Parathyroid adenoma (tissue), 2 donors: ENCODE measurements around the gene EDEM2.
"Not testable (repeated sequence)": the region's sequence is repeated elsewhere in the genome, so short reads cannot be mapped to it uniquely, and the experiment has no call there.

Experiments
- H2AFZ ChIP-seq: fragments of 300-600 bp; sonication (generic); one replicate; pipeline ENCODE4 v1.7.0; 2017; ENCODE audit warnings: antibody characterized with exemption, mild to moderate bottlenecking
- H3K27ac ChIP-seq: fragments of 300-600 bp; sonication (generic); one replicate; pipeline ENCODE4 v1.7.0; 2017
- H3K27me3 ChIP-seq: fragments of 300-600 bp; sonication (generic); one replicate; pipeline ENCODE4 v1.7.0; 2017; ENCODE audit warnings: low read length; ENCODE audit not compliant: control insufficient read depth, insufficient read depth
- H3K36me3 ChIP-seq: fragments of 300-600 bp; sonication (generic); one replicate; pipeline ENCODE4 v1.7.0; 2017; ENCODE audit warnings: low read length; ENCODE audit not compliant: control insufficient read depth, insufficient read depth
- H3K4me1 ChIP-seq: fragments of 300-600 bp; sonication (generic); one replicate; pipeline ENCODE4 v1.7.0; 2017; ENCODE audit warnings: control low read depth
- H3K4me2 ChIP-seq: fragments of 300-600 bp; sonication (generic); one replicate; pipeline ENCODE4 v1.7.0; 2017; ENCODE audit warnings: low read length
- H3K4me3 ChIP-seq: fragments of 300-600 bp; sonication (generic); one replicate; pipeline ENCODE4 v1.7.0; 2017; ENCODE audit warnings: low read depth, low read length
- H3K79me2 ChIP-seq: fragments of 300-600 bp; sonication (generic); one replicate; pipeline ENCODE4 v1.7.0; 2017; ENCODE audit warnings: control low read depth
- H3K9ac ChIP-seq: fragments of 300-600 bp; sonication (generic); one replicate; pipeline ENCODE4 v1.7.0; 2017; ENCODE audit warnings: mild to moderate bottlenecking
- H3K9me3 ChIP-seq: fragments of 300-600 bp; sonication (generic); one replicate; pipeline ENCODE4 v1.7.0; 2017; ENCODE audit warnings: low read length; ENCODE audit not compliant: control insufficient read depth
- CTCF ChIP-seq: fragments of 300-600 bp; sonication (generic); IDR thresholded peaks from one replicate; pipeline ENCODE4 v1.7.0; 2017; ENCODE audit warnings: antibody characterized with exemption, mild to moderate bottlenecking
- donor health status: primary hyperparathyroidism.

Gene EDEM2

GRCh38 chr20:35156978-35157377, 9.8 kb upstream of the EDEM2 start:
- H3K9ac ChIP-seq, result no peak overlapping the region
- H2AFZ ChIP-seq, result no peak overlapping the region
- H3K4me2 ChIP-seq, result no peak overlapping the region
- TF ChIP-seq CTCF, result no peak
- H3K27ac ChIP-seq, result no peak overlapping the region
- H3K4me1 ChIP-seq, result no peaks in the 10 kb centered on the region
- H3K4me3 ChIP-seq, result no peak overlapping the region
- H3K9me3 ChIP-seq, result no peaks in the 10 kb centered on the region
- H3K27me3 ChIP-seq, result no peaks in the 10 kb centered on the region
- H3K36me3 ChIP-seq, result no peaks in the 10 kb centered on the region
- no peaks in the 10 kb centered on the region for H3K79me2 ChIP-seq

- H3K4me3 ChIP-seq, result no peak overlapping the region
- H3K4me1 ChIP-seq, result no peaks in the 10 kb centered on the region
- TF ChIP-seq CTCF, result no peak
- H2AFZ ChIP-seq, result no peak overlapping the region
- H3K36me3 ChIP-seq, result no peaks in the 10 kb centered on the region
- no peak overlapping the region for H3K27ac ChIP-seq
- H3K9me3 ChIP-seq, result no peaks in the 10 kb centered on the region
- H3K27me3 ChIP-seq, result no peaks in the 10 kb centered on the region
- H3K4me2 ChIP-seq, result no peak overlapping the region
- no peak overlapping the region for H3K9ac ChIP-seq
- H3K79me2 ChIP-seq, result no peaks in the 10 kb centered on the region
These were observed 8.8 kb upstream of the EDEM2 start for GRCh38 chr20:35155936-35156335.

- Histone ChIP-seq H3K79me2 (no peaks in the 10 kb centered on the region), H3K27ac (no peak overlapping the region), H2AFZ (no peak overlapping the region), H3K4me2 (no peak overlapping the region), H3K9me3 (no peaks in the 10 kb centered on the region), H3K27me3 (no peaks in the 10 kb centered on the region), H3K9ac (no peak overlapping the region), H3K4me3 (no peak overlapping the region), H3K36me3 (no peaks in the 10 kb centered on the region), H3K4me1 (no peaks in the 10 kb centered on the region)
- no peak for TF ChIP-seq CTCF
These were observed 4.6 kb upstream of the EDEM2 start for GRCh38 chr20:35151736-35152135.

DNA sequence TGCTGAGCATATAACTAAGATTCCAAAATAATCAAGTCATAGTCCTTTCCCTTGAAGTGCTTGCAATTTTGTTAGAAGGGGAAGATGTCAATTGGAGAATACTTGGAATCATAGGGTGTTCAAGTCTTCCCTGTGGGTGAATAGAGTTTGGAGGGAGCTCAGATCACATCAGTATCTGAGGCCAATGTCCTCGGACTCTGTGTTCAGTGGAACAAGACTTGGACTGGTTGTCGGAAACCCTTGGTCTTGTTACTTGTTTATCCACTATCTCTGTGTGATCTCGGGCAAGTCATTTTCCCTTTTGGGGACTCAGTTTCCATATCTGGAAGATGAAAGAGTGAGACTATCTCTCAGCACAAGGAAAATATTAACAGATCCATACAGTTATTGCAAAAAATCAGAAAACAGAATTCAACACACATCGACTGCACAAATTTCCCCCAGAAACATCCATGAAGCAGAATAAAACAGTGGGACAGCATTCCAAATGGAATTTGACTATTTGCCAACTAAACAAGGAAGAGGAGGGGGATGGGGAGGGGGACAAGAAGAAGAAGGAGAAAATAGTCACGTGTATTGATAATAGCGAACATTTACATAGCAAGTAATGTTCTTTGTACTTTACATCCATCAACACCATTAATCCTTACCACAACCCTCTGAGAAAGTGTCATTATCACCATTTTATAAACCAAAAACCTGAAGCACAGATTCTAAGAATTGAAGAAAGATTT, 3.9 kb upstream of the EDEM2 start:
- Histone ChIP-seq H3K4me3 (no peak overlapping the region), H3K9ac (no peak overlapping the region), H3K79me2 (no peaks in the 10 kb centered on the region), H3K27me3 (no peaks in the 10 kb centered on the region), H2AFZ (no peak overlapping the region), H3K4me2 (no peak overlapping the region), H3K36me3 (no peaks in the 10 kb centered on the region), H3K9me3 (no peaks in the 10 kb centered on the region), H3K27ac (no peak overlapping the region), H3K4me1 (no peaks in the 10 kb centered on the region)
- TF ChIP-seq CTCF, result no peak

GRCh38 chr20:35147575-35148071, 487 bp upstream of the EDEM2 start:
- Histone ChIP-seq H3K4me2 (peak overlapping the region; percentile 94), H2AFZ (peak overlapping the region; percentile 85), H3K4me3 (peak overlapping the region; percentile 93), H3K27ac (peak overlapping the region; percentile 69)
- H3K9ac ChIP-seq, H3K9me3 ChIP-seq, H3K79me2 ChIP-seq, H3K36me3 ChIP-seq, H3K4me1 ChIP-seq, H3K27me3 ChIP-seq: not testable (repeated sequence)
